8988T (cell line): Measurements from ENCODE around the gene HOXD12.

ENCODE experiments used
- DNase-seq: peaks from one replicate; pipeline ENCODE4 v3.0.0; 2011

Gene HOXD12, protein sequence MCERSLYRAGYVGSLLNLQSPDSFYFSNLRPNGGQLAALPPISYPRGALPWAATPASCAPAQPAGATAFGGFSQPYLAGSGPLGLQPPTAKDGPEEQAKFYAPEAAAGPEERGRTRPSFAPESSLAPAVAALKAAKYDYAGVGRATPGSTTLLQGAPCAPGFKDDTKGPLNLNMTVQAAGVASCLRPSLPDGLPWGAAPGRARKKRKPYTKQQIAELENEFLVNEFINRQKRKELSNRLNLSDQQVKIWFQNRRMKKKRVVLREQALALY

DNA sequence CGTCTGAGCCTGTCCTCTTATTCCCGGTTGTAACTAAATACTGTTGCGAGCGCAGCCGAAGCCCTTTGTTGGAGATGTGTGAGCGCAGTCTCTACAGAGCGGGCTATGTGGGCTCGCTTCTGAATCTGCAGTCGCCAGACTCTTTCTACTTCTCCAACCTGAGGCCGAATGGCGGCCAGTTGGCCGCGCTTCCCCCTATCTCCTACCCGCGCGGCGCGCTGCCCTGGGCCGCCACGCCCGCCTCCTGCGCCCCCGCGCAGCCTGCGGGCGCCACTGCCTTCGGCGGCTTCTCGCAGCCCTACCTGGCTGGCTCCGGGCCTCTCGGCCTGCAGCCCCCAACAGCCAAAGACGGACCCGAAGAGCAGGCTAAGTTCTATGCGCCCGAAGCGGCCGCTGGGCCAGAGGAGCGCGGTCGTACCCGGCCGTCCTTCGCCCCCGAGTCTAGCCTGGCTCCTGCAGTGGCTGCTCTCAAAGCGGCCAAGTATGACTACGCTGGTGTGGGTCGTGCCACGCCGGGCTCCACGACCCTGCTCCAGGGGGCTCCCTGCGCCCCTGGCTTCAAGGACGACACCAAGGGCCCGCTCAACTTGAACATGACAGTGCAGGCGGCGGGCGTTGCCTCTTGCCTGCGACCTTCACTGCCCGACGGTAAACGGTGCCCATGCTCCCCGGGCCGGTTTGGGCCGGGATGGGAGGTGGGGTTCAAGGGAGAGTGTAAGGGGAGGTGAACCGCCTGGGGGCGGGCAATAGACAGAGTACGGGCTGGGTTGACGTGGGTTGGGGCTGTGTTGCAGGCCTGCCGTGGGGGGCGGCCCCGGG lies at the start of gene HOXD12:
Gene HOXD12 (plus strand): TSS at position 68 of the 819 bp plus-strand sequence. CDS start 7 bp downstream, at position 75.
- DNase-seq = no peak

DNA sequence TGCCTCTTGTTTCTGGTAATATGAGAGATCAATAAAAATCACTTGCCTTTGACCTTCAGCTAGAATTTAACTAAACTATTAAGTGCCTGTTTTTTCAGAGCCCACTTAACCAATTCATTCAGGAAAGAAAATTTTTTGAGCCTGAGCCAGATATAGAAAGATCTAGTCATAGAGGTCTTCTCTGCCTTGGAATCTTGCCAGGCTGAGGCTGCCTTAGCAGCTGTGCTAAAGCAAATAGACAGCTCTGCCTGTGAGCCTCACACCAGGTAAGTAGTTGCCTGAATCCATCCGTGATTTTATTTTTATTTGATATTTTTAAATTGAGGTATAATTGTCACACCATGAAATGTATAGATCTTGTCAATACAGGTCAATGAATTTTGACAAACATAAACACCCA lies 43.2 kb upstream of the HOXD12 start:
- no peak for DNase-seq

DNA sequence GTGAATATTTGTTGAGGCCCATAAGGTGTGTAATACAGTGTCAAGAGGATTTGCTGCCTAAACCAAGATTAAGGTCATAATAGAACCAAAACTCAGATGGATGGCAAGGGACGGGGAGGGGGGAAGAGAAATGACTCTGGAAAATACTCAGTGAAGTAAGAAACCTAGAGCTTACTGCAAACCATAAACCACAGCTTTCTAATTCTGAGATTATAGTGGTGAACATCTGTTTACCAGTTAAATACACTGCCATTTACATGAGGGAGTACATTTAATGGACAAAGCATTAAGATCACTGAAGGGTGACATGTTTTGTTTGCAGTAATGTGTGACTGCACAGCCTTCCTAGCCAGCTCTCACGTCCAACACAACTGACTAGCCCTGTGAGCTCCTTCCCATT lies 35.6 kb upstream of the HOXD12 start:
- no peak for DNase-seq

DNA sequence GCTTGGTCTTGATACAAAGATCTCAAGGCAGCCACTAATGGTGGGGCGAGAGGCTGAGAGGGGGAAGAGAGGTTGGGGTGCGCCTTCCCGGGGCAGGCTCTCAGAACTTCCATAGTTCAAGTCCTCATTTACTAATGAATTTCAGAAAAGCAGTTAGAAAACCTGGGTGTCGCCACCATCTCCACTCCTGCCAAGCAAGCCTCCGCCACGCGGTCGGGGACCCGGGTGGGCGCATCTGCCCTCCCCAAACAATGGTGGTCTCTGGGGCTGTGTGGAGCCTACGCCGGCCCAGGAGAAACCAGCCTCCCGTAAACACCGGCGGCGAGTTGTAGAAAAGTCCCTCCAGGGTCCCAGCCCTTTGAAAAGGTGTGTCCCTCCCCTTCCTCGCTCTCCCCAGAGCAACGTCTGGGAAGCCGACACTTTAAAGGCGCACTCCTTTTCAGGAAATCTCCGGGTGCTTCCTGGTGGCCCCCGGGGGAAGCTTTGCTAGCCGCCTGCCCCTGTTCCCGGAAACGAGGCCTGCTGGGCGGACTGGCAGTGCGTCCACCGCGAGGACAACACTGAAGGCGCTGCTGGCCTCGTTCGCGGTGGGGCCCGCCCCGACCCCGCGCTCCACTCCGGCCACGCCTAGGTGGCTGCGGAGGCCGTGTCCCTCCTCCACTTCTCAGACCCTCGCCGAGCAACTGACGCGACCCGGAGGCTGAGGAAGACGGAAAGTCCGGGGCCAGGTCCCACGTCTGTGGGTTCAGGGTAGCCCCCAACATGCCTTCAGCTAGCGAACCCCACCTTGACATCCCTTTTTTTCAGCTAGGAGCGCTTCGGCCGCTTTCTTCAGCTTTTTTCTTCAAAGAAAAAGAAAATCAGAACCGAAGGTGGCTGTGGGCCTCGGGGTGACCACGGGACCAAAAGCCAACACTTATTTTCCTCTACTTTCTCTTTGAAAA lies 32.7 kb upstream of the HOXD12 start:
- no peak for DNase-seq

DNA sequence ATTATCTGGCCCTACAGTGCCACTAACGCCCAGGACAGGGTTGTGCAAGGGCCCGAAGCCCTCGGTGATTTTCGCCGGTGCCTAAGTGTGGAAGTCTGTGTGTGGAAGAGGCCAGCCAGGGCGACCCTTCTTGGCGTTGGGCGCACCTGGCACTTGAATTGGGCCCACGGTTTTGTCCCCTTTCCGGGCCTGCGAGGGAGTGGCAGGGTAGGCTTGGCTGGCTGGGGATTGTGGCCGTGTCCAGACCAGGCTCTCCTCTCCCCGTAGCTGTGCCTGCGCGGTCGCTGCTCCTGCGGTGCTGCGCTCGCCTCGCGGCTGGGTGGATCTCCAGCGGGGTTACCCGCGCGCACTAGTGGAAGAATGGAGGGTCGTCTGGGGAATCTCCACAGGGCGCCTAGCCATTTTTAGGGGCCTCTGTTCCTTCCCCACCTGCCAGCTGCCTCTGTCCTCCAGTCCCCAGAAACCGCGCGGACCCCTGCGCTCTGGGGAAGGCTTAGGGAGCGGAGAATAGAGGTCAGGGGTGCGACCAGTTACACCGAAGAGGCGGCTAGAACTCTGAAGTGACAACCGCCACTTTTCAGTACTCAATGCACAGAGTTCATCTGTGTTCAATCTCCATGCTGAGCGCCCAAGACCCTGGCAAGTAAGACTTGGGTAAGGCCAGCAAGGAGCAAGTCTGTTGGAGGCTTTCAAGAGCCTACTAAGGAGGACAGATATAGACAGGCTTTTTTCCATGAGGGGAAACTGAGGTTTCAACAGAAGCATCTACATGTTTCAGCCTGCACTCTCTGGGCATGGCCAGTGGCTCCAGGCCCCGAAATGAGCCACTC lies 31.8 kb upstream of the HOXD12 start:
- DNase-seq = no peak

DNA sequence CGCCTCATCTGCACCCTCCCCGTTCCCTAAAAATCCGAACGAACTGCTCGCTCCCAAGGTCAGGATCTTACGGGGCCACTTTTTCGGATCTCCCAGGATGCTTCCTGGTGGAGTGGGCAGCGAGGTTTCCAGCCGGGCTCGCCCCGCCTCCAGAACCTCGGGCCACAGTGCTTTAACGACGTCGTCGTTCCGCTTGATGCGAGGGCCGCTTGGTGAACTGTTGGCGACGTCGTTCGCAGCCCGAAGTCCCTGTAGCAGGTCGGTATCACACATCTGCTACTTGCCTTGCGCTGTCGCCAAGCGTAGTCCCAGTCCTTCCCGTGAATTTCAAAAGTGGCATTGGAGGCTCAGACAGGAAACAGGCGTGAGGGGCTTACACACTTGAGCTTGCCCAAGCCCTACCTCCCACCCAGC lies 31.2 kb upstream of the HOXD12 start:
- DNase-seq = no peak

DNA sequence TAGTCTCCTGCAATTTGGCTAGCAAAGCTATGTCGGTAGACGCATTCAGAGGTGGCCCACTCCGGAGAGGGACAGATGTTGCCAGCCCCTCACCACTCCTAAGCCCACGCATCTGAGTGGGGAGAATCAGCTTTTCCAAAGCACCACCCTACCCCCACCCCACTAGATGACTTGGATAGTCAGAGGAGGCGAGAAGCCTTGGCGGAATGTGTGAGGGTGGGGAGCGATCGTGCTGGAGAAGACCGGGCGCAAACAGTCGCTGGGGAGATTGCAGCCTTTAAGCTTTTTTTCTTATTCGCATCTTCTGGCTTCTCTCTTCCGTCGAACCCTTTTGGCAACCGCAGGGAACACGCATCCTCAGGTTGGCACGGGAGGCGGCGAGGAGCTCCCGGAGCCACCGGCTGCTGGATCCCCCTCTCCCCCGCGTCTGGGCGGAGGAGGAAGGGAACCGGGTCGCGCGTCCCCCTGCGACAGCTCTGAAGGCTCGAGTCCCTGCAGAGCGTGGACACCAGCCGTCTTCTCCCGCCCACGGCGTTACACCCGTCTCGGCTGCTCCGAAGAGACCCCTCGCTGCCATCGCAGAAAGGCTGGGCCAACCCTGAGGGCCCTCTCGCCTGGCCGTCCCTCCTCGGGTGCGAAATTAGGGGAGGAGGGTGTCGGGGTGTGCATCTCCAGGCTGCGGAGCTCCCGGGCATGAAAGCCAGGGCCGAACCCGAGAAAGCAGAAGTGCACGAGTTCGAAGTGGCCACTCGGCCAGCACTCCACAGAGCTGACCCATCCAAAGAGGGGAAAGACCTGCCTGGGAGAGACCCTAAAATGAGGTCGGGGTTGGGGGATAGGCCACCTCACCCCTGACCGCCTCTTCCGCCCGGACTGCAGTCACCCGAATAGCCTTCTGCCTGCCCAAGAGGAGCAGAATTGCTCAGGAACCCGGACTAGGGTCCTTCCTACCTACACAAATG lies 28.0 kb upstream of the HOXD12 start:
- no peak for DNase-seq

DNA sequence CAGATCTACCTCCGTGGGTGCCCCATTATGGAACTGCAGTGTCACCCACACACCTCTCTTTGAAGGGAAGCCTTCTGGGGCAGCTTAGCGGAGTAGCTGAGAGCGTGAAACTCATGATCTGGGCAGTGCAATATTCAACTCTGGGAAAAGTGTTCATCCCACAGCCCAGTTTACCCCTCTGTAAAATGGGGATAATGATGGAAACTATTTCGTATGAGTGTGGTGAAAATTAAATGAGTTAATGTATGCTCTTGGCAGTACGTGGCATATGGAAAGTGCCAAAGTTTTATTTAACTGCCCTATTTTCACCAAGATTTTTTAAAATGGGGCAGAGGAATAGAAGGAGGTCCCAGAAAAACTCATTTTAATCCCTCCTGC lies 27.3 kb upstream of the HOXD12 start:
- no peak for DNase-seq

DNA sequence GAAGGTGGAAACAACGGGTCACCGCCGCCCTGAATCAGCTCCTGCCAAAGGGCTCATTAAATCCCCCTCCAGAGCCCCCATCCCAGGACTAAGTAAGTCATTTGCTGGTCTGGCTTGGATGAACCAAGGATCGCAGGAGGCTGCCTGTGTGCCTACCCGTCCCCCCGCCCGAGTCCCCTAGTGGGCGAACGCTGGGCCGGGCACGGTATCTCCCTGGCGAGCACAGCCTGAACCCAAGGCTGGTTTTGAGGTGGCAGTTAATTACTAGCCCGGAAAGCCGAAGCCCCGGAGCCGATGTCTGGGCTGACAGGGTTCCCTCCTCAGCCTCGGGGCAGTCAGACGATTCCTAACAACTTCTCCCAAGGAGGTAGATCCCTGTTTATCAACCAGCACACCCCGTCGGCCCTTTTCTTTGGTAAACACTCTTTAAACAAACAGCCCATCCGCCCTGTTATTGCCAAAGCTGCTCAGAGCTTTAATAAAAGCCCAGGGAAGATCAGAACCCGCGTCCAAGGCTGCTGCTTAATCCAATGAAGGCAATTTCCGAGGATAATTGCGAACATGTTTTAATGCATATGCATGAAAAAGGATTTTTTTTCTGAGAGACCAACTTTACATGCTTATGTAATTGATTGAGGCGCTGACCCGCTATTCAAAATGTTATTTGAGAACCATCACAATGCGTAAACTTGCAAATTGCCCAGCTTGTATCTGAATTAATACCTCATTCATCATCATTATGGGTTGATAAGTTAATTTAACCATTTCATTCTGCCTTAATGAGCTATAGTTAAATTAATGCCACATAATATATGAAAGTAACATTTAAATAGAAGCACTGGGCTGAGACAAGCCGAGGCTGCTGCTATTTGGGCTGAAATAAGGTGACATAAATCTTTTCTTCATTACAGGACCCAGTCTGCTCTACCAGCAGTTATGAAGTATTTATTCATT lies 26.4 kb upstream of the HOXD12 start:
- no peak for DNase-seq

DNA sequence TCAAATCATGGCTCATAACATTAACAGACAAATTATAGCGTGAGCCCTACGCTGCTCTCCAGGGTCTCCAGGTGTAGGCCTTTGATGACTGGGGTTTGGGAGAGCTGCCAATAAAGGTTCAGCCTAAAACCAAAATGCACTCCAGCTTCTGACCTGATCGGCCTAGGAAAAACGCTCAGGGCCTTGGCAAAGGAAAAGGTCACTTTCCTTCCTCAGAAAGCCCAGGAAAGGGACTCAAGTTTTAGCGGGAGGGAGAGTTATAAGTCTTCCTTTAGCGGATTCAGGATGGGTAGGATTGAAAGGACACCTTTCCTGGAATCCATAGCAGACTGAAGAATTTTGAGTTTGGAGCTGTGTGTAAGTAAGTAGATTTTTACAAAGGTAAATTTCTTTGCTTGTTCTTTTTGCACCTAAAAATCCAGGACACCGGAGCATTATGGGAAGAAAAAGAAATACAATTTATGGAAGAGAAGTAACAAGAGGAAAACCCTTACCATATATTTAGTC lies 24.6 kb upstream of the HOXD12 start:
- DNase-seq = no peak

DNA sequence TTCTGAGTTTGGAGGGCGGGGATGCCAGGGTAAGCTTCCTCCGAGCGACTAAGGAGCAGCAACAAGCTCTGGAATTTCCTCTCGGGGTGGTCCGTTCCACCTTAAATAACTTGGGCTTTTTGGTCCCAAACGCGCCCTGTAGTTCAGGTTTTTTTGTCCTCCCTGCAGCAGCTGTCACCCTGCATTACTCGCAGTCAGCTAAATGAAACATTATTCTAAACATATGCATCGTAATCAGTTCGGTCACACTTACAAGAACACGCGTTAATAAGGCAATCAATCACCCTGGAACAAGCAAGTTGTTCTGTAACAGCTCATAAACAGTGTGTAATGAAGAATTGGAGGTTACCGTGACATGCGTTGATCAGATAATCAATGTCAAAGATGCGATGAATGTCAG lies 24.1 kb upstream of the HOXD12 start:
- no peak for DNase-seq

DNA sequence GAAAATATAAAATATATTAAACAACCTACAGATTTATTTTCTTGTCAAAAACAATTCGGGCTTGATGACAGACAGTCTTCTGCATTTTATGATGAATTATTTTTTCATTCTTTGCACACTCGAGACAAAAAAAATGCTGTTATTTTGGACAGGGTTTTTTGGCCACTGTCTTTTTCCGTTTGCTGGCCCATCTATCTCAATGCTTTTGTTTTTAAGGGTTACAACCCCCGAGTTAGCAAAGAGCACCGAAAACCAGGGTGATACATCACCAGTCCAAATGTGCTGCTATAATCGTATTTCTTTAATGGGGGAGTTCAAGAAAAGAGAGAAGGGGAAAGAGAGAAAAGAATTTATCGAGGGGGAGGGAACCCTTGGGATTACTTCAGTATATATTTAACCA lies 23.5 kb upstream of the HOXD12 start:
- no peak for DNase-seq

DNA sequence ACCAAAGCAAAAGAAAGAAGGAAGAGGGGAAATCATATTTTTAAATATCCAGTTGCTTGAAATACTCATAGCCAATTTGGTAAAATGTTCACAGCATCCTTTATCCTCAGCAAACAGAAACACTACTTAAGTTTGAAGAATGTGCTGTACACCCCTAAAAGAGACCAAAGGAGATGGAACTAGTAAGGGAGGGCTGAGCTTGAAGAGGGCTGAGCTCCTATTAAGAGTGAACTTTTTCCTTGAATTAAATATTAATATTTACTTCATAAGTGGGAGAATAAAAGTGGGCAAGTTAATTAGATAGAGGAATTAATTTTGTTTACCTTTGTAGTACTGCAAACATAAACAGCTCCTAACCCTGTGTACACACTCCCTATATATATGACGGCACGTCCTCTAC lies 22.8 kb upstream of the HOXD12 start:
- DNase-seq = no peak

DNA sequence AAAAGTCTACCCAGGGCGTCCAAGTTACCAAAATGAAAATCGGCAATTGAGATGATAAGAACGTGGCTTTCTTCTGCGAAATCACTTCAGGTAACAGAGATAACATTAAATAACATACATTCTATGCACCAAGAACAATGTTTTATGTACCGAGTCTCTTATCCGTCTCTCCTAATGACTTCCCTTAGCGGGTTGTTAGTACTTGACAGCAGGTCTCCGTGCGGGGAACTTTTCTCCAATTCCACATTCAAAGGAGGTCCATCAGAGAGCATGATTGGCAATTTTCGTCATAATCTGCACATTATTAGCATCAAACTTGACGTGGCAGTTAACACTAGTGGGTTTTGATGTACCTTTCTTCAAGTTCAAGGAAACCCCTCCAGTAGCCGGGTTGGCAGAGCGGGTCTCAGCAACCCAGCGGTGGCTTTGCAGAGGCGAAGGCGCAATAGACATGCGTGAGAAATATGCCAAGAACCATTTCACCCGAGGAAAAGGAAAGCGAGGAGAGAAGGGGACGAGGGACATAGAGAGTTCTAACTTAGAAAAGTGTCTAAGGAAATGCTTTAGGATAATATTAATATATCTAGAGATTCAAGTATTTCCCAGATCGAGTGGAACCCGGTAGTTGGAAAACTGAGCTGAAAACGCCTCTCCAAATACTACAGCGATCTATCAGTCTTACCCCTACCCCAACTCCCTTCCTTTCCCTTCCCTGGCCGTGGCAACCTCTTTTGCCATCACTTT lies 20.9 kb upstream of the HOXD12 start:
- no peak for DNase-seq

DNA sequence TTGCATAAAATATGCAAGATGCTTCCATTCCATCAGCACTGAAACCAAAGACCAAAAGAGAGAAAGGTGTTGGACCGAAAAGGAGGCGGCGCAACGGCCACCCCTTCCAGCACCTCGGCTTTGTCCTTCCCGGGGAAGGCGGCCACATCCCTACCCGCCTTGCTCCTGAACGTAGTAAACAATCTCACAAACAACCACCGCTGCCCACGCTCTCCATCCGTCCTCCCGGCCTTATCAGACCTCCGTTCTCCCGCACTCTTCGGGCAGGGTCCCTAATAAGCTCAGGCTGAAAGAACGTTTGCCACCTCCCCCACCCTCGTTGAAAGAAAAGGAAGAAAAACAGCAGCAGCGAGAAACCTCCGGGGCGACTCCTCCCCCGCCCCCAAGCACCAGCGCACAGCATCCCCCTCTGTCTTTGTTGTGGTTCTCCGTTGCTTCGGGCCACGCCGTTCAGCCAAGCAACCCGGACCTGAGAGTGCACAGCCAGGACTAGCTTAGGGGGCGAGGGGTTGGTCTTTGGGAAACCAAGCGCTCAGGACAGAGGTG lies 20.2 kb upstream of the HOXD12 start:
- DNase-seq = peak; percentile 34

DNA sequence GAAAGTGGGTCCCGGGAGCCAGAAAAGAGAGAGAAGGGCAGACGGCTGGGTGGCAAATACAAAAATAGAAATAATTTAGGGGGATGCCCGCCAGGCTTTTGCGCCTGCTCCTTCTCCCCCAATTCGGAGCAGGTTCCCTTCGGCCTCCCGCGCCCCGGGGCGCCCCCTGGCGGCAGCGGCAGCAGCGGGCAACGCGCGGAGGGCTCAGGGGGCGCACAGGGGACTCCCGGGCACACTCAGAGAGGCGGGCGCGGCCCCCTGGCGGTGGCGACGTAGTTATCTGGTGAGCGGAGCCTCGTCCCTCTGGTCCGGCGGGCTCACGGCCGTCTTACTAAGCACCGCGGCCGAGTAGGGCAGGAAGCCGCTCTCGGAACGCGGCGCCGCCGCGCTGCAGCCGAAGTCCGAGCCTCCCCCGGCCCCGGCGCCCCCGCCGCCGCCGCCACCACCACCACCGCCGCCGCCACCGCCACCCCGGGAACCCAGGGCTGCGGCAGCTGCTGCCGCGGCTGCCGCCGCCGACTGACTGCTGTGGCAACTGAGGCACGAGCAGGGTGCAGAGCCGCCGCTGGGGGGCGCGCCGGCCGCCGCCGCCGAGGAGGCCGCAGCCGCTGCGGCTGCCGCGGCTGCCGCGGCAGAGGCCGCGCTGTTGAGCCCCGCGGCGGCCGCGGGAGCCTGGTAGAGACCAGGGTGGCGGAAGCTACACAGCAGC lies 19.6 kb upstream of the HOXD12 start:
- peak; percentile 74 for DNase-seq

DNA sequence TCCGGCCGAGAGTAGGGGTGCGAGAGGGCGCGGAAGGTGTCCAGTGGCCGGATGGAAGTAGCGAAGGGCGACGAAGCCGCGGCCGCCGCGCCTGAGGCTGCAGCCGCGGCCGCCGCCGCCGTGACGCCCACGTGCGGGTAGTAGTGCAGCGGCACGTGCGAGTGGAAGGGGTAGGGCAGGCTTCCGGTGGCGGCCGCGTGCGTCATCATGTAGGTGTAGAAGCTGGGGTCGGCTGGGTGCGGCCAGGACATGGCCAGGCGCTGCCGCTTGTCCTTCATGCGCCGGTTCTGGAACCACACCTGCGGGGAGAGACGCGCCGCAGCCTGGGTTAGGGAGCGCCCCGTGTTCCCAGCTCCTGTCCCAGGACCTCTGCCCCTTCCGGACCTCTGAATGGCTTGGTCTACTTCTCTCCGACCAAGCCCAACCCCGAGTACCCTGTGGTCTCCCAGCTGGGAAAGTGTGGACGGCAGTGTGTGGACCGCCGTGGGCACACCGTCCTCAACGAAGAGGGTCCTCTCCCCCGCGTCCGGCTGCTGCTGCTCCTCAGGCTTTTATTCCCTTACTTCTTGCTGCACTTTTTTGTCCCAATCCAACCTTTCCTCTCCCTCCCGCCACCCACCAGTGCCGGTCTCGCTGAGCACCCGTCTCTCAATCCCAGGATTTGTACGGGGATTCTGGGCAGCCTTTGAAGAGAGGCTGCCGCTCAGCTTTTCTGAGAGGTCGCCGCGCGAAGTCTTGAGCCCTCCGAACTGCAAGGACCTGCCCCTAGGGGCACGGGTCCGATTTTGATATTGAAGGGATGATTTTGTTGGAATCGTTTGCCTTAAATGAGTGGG lies 18.8 kb upstream of the HOXD12 start:
- DNase-seq = peak; percentile 29
